Occipital lobe (tissue), 2 donors: Measurements from ENCODE around the gene DUSP1. TPM values are rescaled to one million over a fixed set of nuclear protein-coding genes. Genes with fewer than 3 reads are reported as not detected.
"Not testable (repeated sequence)": the region's sequence is repeated elsewhere in the genome, so short reads cannot be mapped to it uniquely, and the experiment has no call there.

ENCODE experiments used
- DNase-seq: peaks from one replicate; lab custom pipeline; 2025; lab: John Stamatoyannopoulos, UW
- total RNA-seq: library from RNA; depleted of rRNA; stranded (reverse); fragments of >200 nt; gene quantifications from one replicate; pipeline ENCODE4 v1.2.3, GENCODE V29; 2014

DUSP1 gene
- total RNA-seq, result 54.1 TPM

GRCh38 chr5:172770675-172771438 lies at the start of gene DUSP1:
Gene DUSP1 (minus strand): TSS chr5:172771195. CDS start chr5:172770952, 243 bp downstream.
- DNase-seq, result peak; percentile 95

GRCh38 chr5:172820046-172820767 lies 49.2 kb upstream of the DUSP1 start:
- DNase-seq, result peak; percentile 33

- no peak for DNase-seq
Observed at GRCh38 chr5:172819569-172819968, 48.6 kb upstream of the DUSP1 start.

- DNase-seq, result no peak
Observed at GRCh38 chr5:172818081-172818480, 47.1 kb upstream of the DUSP1 start.

GRCh38 chr5:172817664-172818063 lies 46.7 kb upstream of the DUSP1 start:
- no peak for DNase-seq

GRCh38 chr5:172816925-172817562 lies 46.0 kb upstream of the DUSP1 start:
- peak; percentile 54 for DNase-seq

- no peak for DNase-seq
Observed at GRCh38 chr5:172815631-172816030, 44.6 kb upstream of the DUSP1 start.

GRCh38 chr5:172810996-172811395 lies 40.0 kb upstream of the DUSP1 start:
- not testable (repeated sequence) for DNase-seq

GRCh38 chr5:172809774-172810173 lies 38.8 kb upstream of the DUSP1 start:
- no peak for DNase-seq

- DNase-seq, result no peak
Observed at GRCh38 chr5:172807766-172808311, 36.8 kb upstream of the DUSP1 start.

- no peak for DNase-seq
Observed at GRCh38 chr5:172806897-172807672, 36.1 kb upstream of the DUSP1 start.

GRCh38 chr5:172805736-172806255 lies 34.8 kb upstream of the DUSP1 start:
- no peak for DNase-seq

- DNase-seq, result no peak
Observed at GRCh38 chr5:172805018-172805683, 34.2 kb upstream of the DUSP1 start.

GRCh38 chr5:172802567-172803176 lies 31.7 kb upstream of the DUSP1 start:
- DNase-seq, result no peak

- no peak for DNase-seq
Observed at GRCh38 chr5:172802112-172802511, 31.1 kb upstream of the DUSP1 start.

- no peak for DNase-seq
Observed at GRCh38 chr5:172801179-172801671, 30.2 kb upstream of the DUSP1 start.

GRCh38 chr5:172800088-172800551 lies 29.1 kb upstream of the DUSP1 start:
- DNase-seq, result no peak

GRCh38 chr5:172799416-172799815 lies 28.4 kb upstream of the DUSP1 start:
- DNase-seq, result no peak

GRCh38 chr5:172798422-172799215 lies 27.6 kb upstream of the DUSP1 start:
- DNase-seq, result no peak
